Liver (tissue), 2 donors: ENCODE results near the gene SIRPB1.

Experiments used
- RAD21 ChIP-seq, 2 donors: IDR thresholded peaks; 2 replicates each; pipeline ENCODE4 v1.6.1; 2016; ENCODE audit warnings: antibody characterized with exemption in 2 of 2, mild to moderate bottlenecking in 2 of 2
- TAF1 ChIP-seq: conservative IDR thresholded peaks from 2 replicates; pipeline ENCODE4 v1.6.1; 2016; ENCODE audit warnings: antibody characterized with exemption, mild to moderate bottlenecking
- donor health status: healthy.

DNA sequence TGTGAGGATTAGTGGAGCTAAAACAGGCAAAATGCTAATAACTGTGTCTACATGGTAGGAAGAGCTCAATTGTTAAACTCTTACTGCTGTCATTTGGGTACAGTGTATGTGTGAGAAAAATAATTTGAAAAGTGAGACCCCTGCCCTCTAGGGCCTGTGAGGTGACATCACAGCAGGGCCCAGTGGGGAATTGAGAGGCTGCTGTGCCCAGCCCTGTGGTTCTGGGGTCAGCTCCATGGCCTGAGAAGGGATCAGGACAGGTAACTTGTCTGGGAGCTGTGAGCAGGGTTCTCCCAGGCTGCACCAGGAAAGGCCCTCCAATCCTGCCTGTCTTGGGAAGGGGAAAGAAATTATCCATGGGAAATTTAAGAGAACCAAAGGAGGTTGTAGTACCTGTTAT is 1.3 kb downstream of the SIRPB1 start:
- TF ChIP-seq RAD21 (IDR thresholded peaks at IDR 0.05) (no peak), TAF1 (no peak)
